Adipose tissue (tissue), 3 donors: ENCODE data around the gene ATAD3A. TPM values are rescaled to one million over a fixed set of nuclear protein-coding genes. Genes with fewer than 3 reads are reported as not detected.

ENCODE experiments used
- H3K27ac ChIP-seq: one replicate; pipeline ENCODE4 v1.5.1; 2013; ENCODE audit warnings: low read depth, low read length
- whole genome bisulfite sequencing, 3 donors: extraction: QIAGEN DNeasy Blood & Tissue Kit; methylation state at CpG; one replicate each; pipeline ENCODE4 v1.1.7; 2013; 5-methylcytosine and 5-hydroxymethylcytosine counted together
- polyA plus RNA-seq, 3 donors: library from polyadenylated mRNA; stranded (reverse); fragments of 200-250 nt; gene quantifications; one replicate each; pipeline ENCODE4 v1.2.3, GENCODE V29; 2013
- donor health status: healthy with polysubstance abuse.
- donor health status: Bipolar disorder and iron deficiency.
- donor health status: healthy.

ATAD3A gene
- polyA plus RNA-seq, 3 donors = 12.9 to 23.1 (median 14.2) TPM

DNA sequence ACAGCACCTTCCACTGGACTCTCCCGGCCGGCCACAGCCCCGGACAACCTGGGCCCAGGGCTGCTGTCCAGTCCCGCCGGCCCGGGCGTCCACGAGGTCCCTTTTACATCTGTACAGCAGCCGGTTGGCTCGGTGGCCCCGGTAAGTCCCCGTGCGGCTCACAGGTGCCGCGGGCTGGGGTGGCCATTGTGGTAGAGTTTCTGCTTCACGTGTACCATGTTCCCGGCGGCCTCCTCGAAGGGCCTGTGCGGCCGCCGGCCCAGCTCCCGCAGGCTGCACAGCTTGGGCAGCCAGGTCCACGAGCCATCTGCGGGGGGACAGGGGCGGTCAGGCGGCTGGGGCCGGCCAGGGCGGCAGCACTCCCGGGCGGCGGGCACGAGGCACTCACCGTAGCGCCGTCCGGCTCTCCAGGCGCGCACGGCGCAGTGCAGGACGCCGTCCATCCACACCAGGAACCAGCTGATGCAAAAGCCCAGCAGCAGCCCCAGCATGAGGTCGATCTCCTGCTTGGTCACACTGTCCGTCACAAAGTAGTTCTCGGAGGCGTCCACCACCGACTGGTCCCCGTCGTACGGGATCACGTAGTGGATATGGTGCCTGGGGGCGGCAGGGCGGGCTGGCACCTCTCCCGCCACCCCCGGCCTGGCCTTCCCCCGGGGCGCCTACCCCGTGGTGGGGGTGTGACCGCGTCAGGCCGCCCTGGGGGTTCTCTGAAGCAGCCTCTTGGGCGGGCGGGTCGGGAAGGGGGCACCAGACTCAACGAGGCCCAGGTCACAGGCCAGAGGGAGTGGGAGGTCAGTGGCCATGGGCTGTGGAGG is 23.4 kb downstream of the ATAD3A start:
- no peak overlapping the region for H3K27ac ChIP-seq
- 93 to 95% (median 94%) methylated on average over 46 to 66 of the region's 66 CpGs for WGBS, 3 donors

DNA sequence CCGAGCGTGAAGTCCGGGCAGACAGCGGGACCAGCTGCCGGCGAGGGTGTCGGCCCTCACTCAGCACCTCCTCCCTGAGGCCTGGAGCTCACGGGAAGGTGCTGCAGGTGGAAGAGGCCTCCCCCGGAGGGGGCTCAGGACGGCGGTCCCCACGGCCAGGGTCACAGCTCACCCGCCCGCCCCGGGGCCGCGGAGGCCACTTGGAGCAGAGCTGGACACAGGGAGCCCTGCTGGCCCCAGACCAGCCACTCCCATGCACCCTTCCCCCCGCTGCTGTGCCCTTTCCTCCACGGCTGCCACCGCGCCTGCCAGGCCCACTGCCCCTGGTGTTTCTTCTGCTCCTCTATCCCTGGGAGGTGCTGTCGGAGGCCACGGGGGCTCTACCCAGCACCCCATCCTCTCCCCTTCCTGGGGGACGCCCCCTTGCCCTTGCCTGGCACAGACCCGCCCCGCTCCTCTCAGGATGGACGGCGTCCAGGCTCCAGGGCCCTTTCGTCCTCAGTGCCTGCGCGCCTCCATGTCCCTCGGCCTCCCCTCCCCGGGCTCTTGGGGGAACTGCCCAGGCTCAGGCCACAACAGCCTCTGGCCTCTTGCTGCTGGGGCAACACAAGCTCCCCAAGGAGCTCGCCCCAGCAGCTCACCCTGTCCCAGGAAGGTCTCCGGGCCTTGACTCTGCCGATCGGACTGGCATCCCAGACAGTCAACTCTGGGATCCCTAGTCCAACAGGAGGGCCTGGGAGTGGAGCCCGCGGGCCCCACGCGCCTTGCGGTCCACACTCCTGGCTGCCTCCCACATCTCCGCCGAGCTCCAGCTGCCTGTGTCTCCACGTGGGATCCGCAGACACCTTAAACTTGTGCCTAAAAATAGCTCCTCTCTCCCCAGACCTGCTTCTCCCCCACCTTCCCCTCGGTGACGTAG is 24.3 kb downstream of the ATAD3A start:
- no peak overlapping the region for H3K27ac ChIP-seq
- 82 to 86% (median 84%) methylated on average over 41 to 48 of the region's 48 CpGs for WGBS, 3 donors

DNA sequence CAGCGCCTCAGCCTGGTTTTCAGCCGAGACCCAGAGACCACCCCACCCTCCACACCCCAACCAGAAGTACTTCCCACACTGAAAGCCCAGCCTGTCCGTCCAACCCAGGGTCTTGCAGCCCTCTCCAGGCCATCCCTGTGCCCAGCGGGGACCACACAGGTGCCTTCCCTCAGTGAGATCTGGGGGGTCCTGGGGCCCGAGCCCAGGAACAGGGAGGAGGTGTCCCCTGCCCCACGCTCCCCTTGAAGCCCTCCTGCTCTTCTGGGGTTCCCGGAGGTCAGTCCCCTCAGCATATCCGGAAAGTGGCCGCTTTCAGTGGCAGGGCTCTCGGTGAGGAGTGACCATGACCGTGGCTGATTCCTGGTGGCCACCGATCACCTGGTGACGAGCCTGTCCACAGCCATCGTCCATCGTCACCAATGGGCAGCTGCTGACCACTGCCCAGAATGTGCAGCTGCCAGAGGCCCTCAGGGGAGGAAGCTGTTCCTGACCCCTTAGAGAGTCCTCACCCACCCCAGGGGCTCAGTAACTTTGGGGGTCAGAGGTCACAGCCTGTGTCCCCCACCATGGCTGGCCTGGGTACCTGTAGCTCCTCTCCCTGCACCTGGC is 25.1 kb downstream of the ATAD3A start:
- no peak overlapping the region for H3K27ac ChIP-seq
- WGBS, 3 donors = 89 to 93% (median 90%) methylated on average over 14 to 15 of the region's 15 CpGs

DNA sequence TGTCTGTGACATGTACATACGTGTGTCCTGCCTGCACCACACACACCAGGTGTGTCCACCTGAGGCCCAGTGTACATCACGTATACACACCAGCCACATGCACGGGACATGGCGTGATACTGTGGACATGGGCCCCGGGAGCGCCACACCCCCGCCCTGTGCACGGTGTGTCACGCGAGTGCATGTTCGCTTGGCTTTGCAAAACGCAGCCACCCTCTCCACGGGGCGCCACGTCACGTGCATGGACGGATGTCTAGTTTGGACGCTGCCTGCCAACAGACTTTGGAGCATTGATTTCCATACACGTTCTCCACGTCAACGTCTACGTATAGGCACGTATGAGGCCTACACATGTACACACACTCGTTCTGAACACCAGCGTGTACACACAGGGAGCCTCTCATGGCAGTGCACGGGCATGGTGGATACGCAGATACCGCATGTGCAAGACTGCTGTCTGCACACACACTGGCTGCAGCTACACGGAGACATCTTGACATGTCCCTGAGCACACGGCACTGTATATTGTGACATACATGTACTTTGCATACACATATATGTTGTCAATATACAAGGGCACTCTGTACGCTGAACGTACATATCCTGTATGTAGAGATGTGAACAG is 25.8 kb downstream of the ATAD3A start:
- 94 to 95% (median 94%) methylated on average over 32 of the region's 32 CpGs for WGBS, 3 donors
- H3K27ac ChIP-seq = no peak overlapping the region

DNA sequence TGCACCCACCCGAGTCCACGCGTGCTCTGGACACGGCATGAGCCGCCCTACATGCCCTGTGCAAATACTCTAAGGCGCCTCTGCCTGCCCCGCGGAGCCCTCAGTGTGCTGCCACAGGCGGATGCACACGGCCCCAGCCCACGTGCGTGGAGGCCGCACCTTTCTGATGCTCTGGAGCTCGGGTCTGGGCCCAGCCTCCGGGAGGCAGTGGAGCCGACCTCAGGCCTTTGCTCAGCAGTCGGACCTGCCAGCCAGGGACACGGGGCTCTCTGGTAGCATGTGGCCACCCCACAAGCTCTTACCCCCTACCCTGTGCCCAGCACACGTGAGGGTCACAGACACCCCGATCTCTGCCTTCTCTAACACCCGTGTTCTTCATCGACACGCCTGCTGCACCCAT is 26.4 kb downstream of the ATAD3A start:
- no peak overlapping the region for H3K27ac ChIP-seq
- WGBS, 3 donors = 87 to 96% (median 92%) methylated on average over 23 of the region's 23 CpGs

DNA sequence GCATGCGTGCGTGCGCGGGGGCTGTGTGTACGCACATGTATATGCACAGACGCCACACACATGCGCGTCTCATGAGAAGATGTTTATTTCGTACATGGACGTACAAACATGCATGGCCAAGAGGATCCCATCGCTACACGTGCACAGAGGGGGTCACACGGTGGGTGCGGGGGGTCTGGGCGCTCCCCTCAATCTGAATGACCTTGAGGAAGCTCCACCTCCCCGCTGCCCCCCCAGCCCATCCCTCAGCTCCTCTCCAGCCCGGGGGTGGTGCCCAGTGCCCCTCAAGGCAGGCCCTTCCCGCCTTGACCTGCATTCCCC is 27.0 kb downstream of the ATAD3A start:
- no peak overlapping the region for H3K27ac ChIP-seq
- WGBS, 3 donors = 83 to 87% (median 86%) methylated on average over 18 of the region's 18 CpGs

DNA sequence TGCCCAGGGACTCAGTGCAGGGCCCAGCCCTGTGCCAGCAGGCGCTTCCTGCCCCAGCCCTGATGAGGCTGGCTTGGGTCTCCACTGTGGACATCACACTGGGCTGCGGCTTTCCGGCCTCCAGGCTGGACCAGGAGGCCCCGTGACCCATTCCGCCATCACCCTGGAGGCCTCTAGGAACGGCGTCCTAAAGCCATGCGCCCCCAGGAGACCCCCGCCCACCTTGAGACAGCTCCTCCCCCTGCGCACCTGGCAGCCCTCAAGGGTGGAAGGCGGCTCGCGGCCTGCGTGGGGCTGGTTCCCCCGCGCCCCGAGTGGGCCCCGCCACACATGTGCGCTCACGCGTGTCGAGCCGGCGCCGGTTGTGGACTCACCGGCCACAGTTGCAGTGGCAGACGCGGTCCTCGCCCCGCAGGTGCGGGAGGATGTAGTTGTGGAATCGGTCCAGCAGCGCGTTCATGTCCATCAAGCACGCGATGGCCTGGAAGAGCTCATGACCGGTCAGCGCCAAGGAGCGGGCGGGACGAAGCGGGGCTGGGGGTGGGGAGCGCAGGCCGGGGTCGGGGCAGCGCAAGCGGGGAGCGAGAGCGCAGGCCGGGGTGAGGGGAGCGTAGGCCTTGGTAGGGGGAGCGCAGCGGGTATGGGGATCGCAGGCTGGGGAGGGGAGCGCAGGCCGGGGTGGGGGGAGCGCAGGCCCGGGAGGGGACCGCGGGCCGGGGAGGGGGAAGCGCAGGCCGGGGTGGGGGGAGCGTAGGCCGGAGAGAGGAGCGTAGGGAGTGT is 27.5 kb downstream of the ATAD3A start:
- WGBS, 3 donors = 16 to 33% (median 19%) methylated on average over 54 to 61 of the region's 66 CpGs

DNA sequence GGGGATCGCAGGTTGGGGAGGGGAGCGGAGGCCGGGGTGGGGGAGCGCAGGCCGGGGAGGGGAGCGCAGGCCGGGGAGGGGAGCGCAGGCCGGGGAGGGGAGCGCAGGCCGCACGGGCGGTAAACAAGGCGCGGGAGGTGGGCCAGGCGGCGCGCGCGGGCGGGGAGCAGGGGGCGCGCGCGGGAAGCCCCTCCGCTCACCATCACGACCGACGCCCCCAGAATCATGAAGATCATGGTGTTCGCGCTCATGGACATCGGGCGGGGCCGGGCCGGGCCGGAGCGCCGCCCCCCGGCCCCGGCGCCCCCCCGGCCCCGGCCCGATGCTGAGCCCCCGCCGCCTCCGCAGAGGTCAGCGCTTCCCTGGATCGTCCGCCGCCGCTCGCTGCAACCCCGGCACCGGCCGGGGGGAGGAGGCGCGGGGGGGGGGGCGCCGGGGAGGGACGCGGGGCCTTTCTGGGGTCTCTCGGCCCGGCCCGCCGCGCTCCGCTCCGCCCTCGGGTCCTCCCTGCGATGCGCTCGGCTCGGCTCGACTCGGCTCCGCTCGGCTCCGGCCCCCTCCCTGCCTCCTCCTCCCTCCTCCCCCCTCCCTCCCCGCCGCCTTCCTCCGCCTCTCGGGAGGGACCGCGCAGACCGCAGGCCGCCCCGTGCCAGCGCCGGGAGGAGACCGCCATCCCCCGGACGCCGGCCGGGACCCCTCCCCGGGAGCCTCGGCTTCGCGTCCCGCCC is 28.3 kb downstream of the ATAD3A start, which contains the start of gene TMEM240:
TSS of gene TMEM240 (minus strand) at position 535 of the 728 bp plus-strand sequence. CDS start at position 257, 278 bp downstream.
- 0 to 1% (median 0%) methylated on average over 26 to 98 of the region's 100 CpGs for WGBS, 3 donors
- H3K27ac ChIP-seq = no peak within 1 kb of the TSS

More for the DNA sequence above, 27.5 kb downstream of the ATAD3A start:
- H3K27ac ChIP-seq = no peak overlapping the region

DNA sequence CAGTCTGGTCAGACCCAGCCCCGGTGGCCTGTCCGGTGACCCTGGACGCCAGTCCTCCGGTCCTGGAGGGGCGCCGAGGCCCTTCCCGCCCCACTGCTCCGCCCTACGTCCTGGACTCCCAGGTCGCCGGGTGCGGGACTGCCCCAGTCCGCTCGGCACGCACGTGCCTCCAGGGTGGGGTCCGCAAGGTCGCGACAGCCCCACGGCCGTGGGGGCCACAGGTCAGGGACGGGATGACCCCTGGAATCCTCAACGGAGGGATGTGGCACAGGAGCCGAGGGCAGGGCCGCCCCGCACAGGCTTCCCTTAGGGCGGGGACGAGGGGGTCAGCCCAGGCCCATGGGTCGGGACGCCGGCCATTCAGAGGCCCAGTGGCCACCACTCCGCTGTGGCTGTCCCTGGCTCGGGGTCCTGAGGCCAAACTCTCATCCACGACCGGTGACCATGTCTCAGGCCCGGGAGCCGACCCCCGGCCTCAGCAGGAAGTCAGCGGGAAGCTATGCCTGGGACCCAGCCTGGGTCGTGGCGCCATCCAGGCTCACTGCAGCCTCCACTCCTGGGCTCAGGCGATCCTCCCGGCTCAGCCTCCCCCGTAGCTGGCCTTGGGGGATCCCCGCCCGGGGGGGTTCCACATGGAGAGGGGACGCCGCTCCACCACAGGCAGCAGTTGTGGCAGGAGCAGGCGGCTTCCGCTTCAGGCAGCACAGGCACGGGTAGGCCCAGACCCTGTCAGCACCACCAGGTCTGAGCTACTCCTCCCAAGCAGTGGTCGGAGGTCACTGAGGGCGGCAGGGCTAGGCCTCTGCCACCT is 29.1 kb downstream of the ATAD3A start:
- WGBS, 3 donors = 55 to 65% (median 57%) methylated on average over 46 to 53 of the region's 53 CpGs
- no peak overlapping the region for H3K27ac ChIP-seq

DNA sequence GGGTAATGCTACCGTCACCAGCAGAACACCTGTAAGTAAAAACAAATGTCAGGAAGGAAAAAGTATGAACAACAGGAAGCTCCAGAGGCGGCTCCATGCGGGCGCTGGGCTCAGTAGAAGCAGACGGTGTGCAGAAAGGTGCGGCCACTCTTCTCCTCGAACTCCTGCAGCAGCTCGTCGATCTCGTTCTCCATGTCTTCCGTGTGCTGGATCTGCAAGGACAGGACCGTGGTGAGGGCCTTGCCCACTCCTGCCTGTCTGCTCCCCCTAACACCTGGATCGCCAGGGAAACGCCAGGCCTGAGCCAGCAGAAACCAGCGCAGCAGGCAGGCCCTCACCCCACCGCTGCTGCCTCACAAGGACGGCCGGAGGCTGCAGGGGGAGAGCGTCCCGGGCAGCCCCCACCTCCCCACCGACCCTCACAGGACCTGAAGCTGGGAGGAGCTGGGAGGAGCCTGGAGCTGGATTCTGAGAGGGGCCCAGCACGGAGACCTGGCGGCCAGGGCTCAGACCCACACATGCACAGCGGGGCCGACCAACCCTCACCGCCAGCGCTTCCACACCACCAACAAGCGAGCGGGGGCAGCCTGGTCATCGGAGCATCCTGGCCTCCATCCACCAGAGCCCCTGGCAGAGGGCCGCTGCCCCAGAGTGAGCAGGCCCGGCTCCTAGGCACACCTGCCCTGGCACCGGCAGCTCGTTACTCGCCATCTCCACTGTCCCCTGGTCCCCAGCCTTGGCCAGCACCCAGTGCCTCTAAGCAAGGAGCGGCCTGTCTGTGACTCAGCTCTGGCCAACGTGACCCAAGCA is 30.2 kb downstream of the ATAD3A start:
- WGBS, 3 donors = 88% methylated on average over 30 to 37 of the region's 37 CpGs
- H3K27ac ChIP-seq = no peak overlapping the region

DNA sequence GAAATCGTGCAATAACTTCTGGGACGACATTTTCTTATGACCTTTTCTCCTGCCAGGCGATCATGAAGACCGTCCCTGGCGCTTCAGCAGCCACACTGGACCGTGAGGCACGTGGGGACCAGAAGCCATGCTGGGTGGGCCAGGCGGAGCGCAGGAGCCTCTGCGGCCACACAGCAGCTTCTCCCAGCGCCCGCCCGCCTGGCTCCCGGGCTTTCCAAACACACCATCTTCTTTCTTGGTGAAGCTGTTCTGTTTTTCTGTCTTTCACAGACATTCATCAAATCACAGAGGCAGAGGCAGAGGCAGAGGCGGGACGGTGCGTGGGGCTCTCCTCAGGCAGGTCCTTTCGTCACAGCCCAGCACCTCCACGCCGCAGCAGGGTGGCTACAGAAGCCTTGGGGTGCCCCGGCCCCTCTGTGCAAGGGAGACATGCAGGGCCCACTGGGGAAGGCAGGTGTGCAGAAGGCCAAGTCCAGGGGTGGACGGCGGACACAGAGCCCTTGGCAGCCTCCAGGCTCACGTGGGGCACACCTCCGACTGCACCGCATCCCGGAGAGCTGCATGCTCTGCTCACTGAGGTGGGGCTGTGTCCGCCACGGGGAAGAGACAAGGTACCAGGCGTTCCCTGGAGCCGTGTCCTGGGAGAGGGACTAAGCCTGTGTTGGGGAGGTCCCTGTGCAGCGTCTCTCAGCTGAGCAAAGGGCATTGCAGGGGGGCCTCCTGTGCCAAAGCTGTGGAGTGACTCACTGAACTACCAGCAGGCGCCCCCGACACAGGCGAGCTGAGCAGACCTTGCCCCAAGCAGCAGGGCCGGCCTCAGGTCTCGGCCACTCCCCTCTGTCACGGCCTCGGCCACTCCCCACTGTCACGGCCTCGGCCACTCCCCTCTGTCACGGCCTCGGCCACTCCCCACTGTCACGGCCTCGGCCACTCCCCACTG is 31.1 kb downstream of the ATAD3A start:
- 84 to 90% (median 90%) methylated on average over 44 to 45 of the region's 45 CpGs for WGBS, 3 donors
- H3K27ac ChIP-seq = no peak overlapping the region

DNA sequence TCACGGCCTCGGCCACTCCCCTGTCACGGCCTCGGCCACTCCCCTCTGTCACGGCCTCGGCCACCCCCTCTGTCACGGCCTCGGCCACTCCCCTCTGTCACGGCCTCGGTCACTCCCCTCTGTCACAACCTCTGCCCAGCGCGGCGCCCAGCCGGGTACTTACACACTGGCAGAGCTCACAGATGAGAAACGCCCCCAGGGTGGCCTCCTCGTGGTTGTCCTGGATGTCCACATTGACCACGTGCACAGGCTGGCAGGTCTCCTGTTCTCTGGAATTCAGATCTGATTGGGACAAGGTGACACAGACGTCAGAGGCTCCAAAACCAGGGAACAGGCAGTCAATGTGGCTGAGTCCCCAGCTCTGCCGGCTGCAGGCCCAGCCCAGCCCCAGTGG is 31.7 kb downstream of the ATAD3A start:
- H3K27ac ChIP-seq = no peak overlapping the region
- WGBS, 3 donors = 62 to 85% (median 68%) methylated on average over 18 to 19 of the region's 19 CpGs

DNA sequence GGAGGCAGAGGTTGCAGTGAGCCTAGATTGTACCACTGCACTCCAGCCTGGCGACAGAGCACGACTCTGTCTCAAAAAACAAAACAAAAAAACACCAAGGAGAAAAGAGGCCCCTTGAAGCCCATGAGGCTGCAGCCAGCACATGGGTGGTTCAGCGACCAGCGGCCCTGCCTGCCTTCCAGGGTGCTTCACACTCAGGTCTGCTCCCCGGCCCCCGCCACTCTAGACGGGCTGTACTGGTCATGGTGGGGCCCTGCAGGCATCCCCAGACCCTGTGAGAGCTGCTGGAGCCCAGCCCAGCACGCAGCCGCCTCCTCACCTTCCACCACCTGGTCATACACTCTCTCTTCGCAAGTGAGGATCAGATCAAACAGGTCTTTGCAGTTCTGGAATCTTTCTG is 32.6 kb downstream of the ATAD3A start:
- H3K27ac ChIP-seq = no peak overlapping the region
- 89 to 92% (median 90%) methylated on average over 9 to 10 of the region's 10 CpGs for WGBS, 3 donors

DNA sequence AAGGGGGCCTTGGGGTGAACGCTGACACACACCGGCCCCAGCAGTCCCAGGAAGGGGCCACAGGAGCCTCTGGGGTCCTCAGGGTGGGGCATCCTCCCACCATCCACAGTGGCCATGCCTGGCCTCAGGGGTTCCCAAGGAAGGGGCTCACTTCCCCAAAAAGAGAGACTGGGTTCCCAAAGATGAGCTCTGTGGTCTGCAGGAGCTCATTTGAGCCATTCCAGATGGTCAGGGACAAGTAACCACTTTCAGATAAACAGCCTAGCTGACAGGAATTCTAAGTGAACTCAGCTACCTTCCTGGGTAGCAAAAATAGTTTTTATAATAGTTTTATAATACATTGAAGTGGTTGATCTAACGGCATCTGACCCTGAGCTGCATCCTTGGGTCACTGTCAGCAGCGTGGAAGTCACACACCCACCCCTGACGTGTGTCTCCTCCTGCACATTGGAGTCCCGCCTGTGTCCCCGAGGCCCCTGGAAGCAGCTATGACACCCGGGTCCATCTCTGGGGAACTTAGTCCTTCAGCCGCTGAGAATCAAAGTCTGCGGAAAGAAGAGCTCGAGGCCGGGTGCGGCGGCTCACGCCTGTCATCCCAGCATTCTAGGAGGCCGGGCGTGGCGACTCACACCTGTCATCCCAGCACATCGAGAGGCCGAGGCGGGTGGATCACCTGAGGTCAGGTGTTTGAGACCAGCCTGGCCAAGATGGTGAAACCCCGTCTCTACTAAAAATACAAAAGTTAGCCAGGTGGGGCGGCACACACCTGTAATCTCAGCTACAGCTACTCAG is 34.2 kb downstream of the ATAD3A start:
- 88 to 93% (median 90%) methylated on average over 23 of the region's 23 CpGs for WGBS, 3 donors
- no peak overlapping the region for H3K27ac ChIP-seq
